MM.1S (cell line): Measurements from ENCODE around the gene ELOVL6.

Experiments
- EZH2phosphoT487 ChIP-seq: fragments of 300-600 bp; sonication (generic); IDR thresholded peaks from 2 replicates; pipeline ENCODE4 v1.6.1; 2018; ENCODE audit warnings: antibody characterized with exemption, low read length
- TF ChIP-seq, protein P1 (sequence below): fragments of 300-600 bp; sonication (generic); IDR thresholded peaks from 2 replicates; pipeline ENCODE4 v1.5.1; 2016; ENCODE audit warnings: antibody characterized with exemption, low read length, mixed read lengths

- TF ChIP-seq EZH2phosphoT487 = no peak
- TF ChIP-seq, protein P1, sequence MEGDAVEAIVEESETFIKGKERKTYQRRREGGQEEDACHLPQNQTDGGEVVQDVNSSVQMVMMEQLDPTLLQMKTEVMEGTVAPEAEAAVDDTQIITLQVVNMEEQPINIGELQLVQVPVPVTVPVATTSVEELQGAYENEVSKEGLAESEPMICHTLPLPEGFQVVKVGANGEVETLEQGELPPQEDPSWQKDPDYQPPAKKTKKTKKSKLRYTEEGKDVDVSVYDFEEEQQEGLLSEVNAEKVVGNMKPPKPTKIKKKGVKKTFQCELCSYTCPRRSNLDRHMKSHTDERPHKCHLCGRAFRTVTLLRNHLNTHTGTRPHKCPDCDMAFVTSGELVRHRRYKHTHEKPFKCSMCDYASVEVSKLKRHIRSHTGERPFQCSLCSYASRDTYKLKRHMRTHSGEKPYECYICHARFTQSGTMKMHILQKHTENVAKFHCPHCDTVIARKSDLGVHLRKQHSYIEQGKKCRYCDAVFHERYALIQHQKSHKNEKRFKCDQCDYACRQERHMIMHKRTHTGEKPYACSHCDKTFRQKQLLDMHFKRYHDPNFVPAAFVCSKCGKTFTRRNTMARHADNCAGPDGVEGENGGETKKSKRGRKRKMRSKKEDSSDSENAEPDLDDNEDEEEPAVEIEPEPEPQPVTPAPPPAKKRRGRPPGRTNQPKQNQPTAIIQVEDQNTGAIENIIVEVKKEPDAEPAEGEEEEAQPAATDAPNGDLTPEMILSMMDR = no peak
Measured at GRCh38 chr4:110159541-110159940, 38.9 kb downstream of the ELOVL6 start.
